H1 (cell line): Measurements from ENCODE around the gene MX1. TPM values are rescaled to one million over a fixed set of nuclear protein-coding genes. Genes with fewer than 3 reads are reported as not detected.

ENCODE experiments used
- CTCF ChIA-PET: fragments of 300-600 bp; sonication (Branson Sonifier 250); formaldehyde crosslinking; loops from one replicate; lab custom pipeline; 2021; ENCODE audit not compliant: partially characterized antibody; lab: Charles Lee
- POLR2A ChIA-PET: fragments of 300-600 bp; sonication (Branson Sonifier 250); formaldehyde crosslinking; loops from one replicate; lab custom pipeline; 2021; ENCODE audit warnings: inconsistent platforms; ENCODE audit not compliant: partially characterized antibody; lab: Charles Lee
- DNase-seq, 2 experiments: peaks; one replicate each; pipeline versions ENCODE4 v3.0.0 to v3.0.0-alpha.2; 2010 to 2022; ENCODE audit warnings: low spot score in 2 of 2, low read depth in 1 of 2, mixed read lengths in 1 of 2
- FAIRE-seq: peaks from 2 replicates; lab custom pipeline; 2011; peaks lifted over from hg19 to GRCh38; lab: Jason Lieb, UNC
- H2AFZ ChIP-seq: 2 replicates; pipeline ENCODE4 v1.8.1; 2012; ENCODE audit warnings: low read length, inconsistent platforms
- H2AK5ac ChIP-seq: 2 replicates; pipeline ENCODE4 v1.6.1; 2013; ENCODE audit warnings: low read depth, low read length
- H2BK120ac ChIP-seq: replicated peaks from 2 replicates; pipeline ENCODE3; 2013; ENCODE audit warnings: low read depth, low read length, inconsistent platforms
- H2BK12ac ChIP-seq: 2 replicates; pipeline ENCODE4 v1.6.1; 2013; ENCODE audit warnings: low read depth, low read length
- H2BK15ac ChIP-seq: 2 replicates; pipeline ENCODE4 v1.6.1; 2013; ENCODE audit warnings: low read length
- H2BK20ac ChIP-seq: 2 replicates; pipeline ENCODE4 v1.6.1; 2013; ENCODE audit warnings: low read length
- H2BK5ac ChIP-seq: 2 replicates; pipeline ENCODE4 v1.6.1; 2013; ENCODE audit warnings: low read depth, low read length
- H3K14ac ChIP-seq: 2 replicates; pipeline ENCODE4 v1.6.1; 2013; ENCODE audit warnings: inconsistent platforms; ENCODE audit not compliant: insufficient read length
- H3K18ac ChIP-seq: 2 replicates; pipeline ENCODE4 v1.6.1; 2013; ENCODE audit warnings: low read length; ENCODE audit errors: extremely low read depth
- H3K23ac ChIP-seq: 2 replicates; pipeline ENCODE4 v1.6.1; 2013; ENCODE audit warnings: inconsistent platforms; ENCODE audit not compliant: insufficient read length
- H3K23me2 ChIP-seq: 2 replicates; pipeline ENCODE4 v1.6.1; 2013; ENCODE audit warnings: low read depth, low read length
- H3K27ac ChIP-seq: 2 replicates; pipeline ENCODE4 v1.6.1; 2011; ENCODE audit warnings: low read depth, low read length, inconsistent platforms
- H3K27me3 ChIP-seq, 4 experiments: replicated peaks in 1 of 4; 1 replicate in 1 of 4; 2 replicates in 3 of 4; pipeline versions ENCODE4 v1.6.1 to v1.8.1; 2011 to 2013; ENCODE audit warnings: low read length in 3 of 4, mild to moderate bottlenecking in 3 of 4, inconsistent platforms in 2 of 4, mixed read lengths in 2 of 4, moderate library complexity in 1 of 4; ENCODE audit not compliant: control insufficient read depth in 3 of 4, insufficient read depth in 3 of 4; ENCODE audit errors: extremely low read depth in 1 of 4
- H3K36me3 ChIP-seq, 4 experiments: 2 replicates each; pipeline versions ENCODE4 v1.6.1 to v1.8.1; 2011 to 2013; ENCODE audit warnings: mild to moderate bottlenecking in 4 of 4, low read length in 3 of 4, moderate library complexity in 2 of 4, control low read depth in 1 of 4, inconsistent platforms in 1 of 4; ENCODE audit not compliant: insufficient read depth in 4 of 4, control insufficient read depth in 2 of 4
- H3K4ac ChIP-seq: replicated peaks from 2 replicates; pipeline ENCODE3; 2013; ENCODE audit warnings: low read length, low read depth, mixed read lengths, inconsistent platforms; ENCODE audit not compliant: insufficient read length
- H3K4me1 ChIP-seq, 4 experiments: replicated peaks in 1 of 4; 1 replicate in 1 of 4; 2 replicates in 3 of 4; pipeline versions ENCODE4 v1.6.1 to v1.8.1; 2011 to 2013; ENCODE audit warnings: low read length in 3 of 4, inconsistent platforms in 2 of 4, mixed read lengths in 1 of 4; ENCODE audit not compliant: insufficient read depth in 4 of 4, control insufficient read depth in 3 of 4
- H3K4me2 ChIP-seq, 2 experiments: 2 replicates each; pipeline versions ENCODE4 v1.6.1 to v1.8.1; 2011 to 2013; ENCODE audit warnings: low read depth in 2 of 2, low read length in 2 of 2, control low read depth in 1 of 2, inconsistent platforms in 1 of 2, mild to moderate bottlenecking in 1 of 2; ENCODE audit not compliant: insufficient read depth in 1 of 2
- H3K4me3 ChIP-seq, 4 experiments: fragments of 200-600, 300-600 bp in 1 of 4; sonication (generic), shearing (Covaris generic), sonication (Bioruptor Twin) in 1 of 4; 2 replicates each; pipeline versions ENCODE4 v1.5.1 to v1.8.1; 2011 to 2016; ENCODE audit warnings: low read length in 4 of 4, low read depth in 3 of 4, control low read depth in 2 of 4, inconsistent platforms in 2 of 4, mild to moderate bottlenecking in 2 of 4, mixed read lengths in 1 of 4, moderate library complexity in 1 of 4; ENCODE audit not compliant: insufficient read depth in 2 of 4; ENCODE audit errors: extremely low read depth in 1 of 4
- H3K56ac ChIP-seq: replicated peaks from 2 replicates; pipeline ENCODE3; 2013; ENCODE audit warnings: low read depth, mild to moderate bottlenecking, mixed read lengths, low read length, inconsistent platforms; ENCODE audit not compliant: insufficient read length
- H3K79me1 ChIP-seq: 2 replicates; pipeline ENCODE4 v1.6.1; 2013; ENCODE audit warnings: low read depth, low read length, control low read depth
- H3K79me2 ChIP-seq, 2 experiments: 2 replicates each; pipeline versions ENCODE4 v1.6.1 to v1.8.1; 2012 to 2013; ENCODE audit warnings: low read length in 2 of 2, mild to moderate bottlenecking in 2 of 2, inconsistent platforms in 1 of 2; ENCODE audit not compliant: insufficient read depth in 2 of 2, control insufficient read depth in 1 of 2
- H3K9ac ChIP-seq, 4 experiments: replicated peaks in 1 of 4; 1 replicate in 1 of 4; 2 replicates in 3 of 4; pipeline versions ENCODE4 v1.6.1 to v1.8.1; 2011 to 2013; ENCODE audit warnings: low read depth in 3 of 4, low read length in 3 of 4, control low read depth in 2 of 4, mild to moderate bottlenecking in 2 of 4, moderate library complexity in 2 of 4, inconsistent platforms in 1 of 4; ENCODE audit errors: extremely low read depth in 1 of 4
- H3K9me3 ChIP-seq, 2 experiments: 2 replicates each; pipeline versions ENCODE4 v1.6.1 to v1.8.1; 2012 to 2013; ENCODE audit warnings: mild to moderate bottlenecking in 2 of 2, moderate library complexity in 2 of 2, control low read depth in 1 of 2, inconsistent platforms in 1 of 2, low read depth in 1 of 2, low read length in 1 of 2, mixed read lengths in 1 of 2; ENCODE audit not compliant: insufficient read depth in 2 of 2
- H4K20me1 ChIP-seq, 2 experiments: replicated peaks in 1 of 2; 2 replicates each; pipeline versions ENCODE3 to v1.8.1; 2011 to 2013; ENCODE audit warnings: inconsistent platforms in 2 of 2, low read length in 2 of 2, mild to moderate bottlenecking in 1 of 2; ENCODE audit not compliant: insufficient read depth in 2 of 2, control insufficient read depth in 1 of 2
- H4K5ac ChIP-seq: 2 replicates; pipeline ENCODE4 v1.6.1; 2013; ENCODE audit warnings: low read length, low read depth, mixed read lengths, inconsistent platforms; ENCODE audit not compliant: insufficient read length
- H4K8ac ChIP-seq: 2 replicates; pipeline ENCODE4 v1.8.0; 2013; ENCODE audit warnings: mild to moderate bottlenecking, moderate library complexity, low read length, inconsistent platforms; ENCODE audit not compliant: insufficient read depth; ENCODE audit errors: extremely low read depth
- H4K91ac ChIP-seq: replicated peaks from 2 replicates; pipeline ENCODE3; 2013; ENCODE audit warnings: low read length, mixed read lengths, inconsistent platforms; ENCODE audit not compliant: insufficient read length
- BCL11A ChIP-seq, 2 experiments: IDR thresholded peaks; one replicate each; pipeline ENCODE4 v1.6.1; 2011; ENCODE audit warnings: low read depth in 2 of 2, low read length in 2 of 2, mild to moderate bottlenecking in 2 of 2
- MAFK ChIP-seq: IDR thresholded peaks from 2 replicates; pipeline ENCODE4 v1.6.1; 2012; ENCODE audit warnings: low read depth, mild to moderate bottlenecking, improper control_type of control experiment, low read length
- PHF8 ChIP-seq: fragments of 200-600 bp; sonication (generic); conservative IDR thresholded peaks from 2 replicates; pipeline ENCODE4 v1.7.1; 2012; ENCODE audit warnings: low read depth, mild to moderate bottlenecking, inconsistent platforms, low read length, moderate library complexity
- SIRT6 ChIP-seq: IDR thresholded peaks from one replicate; pipeline ENCODE4 v1.7.1; 2012; ENCODE audit warnings: low read length, inconsistent platforms
- TAF7 ChIP-seq: optimal IDR thresholded peaks from 2 replicates; pipeline ENCODE3; 2011; ENCODE audit warnings: low read depth, mild to moderate bottlenecking, inconsistent platforms, low read length, moderate library complexity, borderline replicate concordance
- TCF12 ChIP-seq: IDR thresholded peaks from 2 replicates; pipeline ENCODE4 v1.6.1; 2011; ENCODE audit warnings: low read depth, mild to moderate bottlenecking, low read length
- YY1 ChIP-seq: IDR thresholded peaks from 2 replicates; pipeline ENCODE4 v1.6.1; 2011; ENCODE audit warnings: low read depth, mild to moderate bottlenecking, low read length
- WGBS, 2 experiments: shearing (Covaris generic) in 1 of 2; methylation state at CpG; one replicate each; pipeline versions ENCODE4 v1.1.6 to v1.1.7; 2013 to 2015; ENCODE audit warnings: low lambda C conversion rate in 2 of 2, mixed read lengths in 2 of 2, inconsistent platforms in 1 of 2, low coverage in 1 of 2, missing lambda C conversion rate in 1 of 2; ENCODE audit not compliant: insufficient replicate concordance in 2 of 2, insufficient coverage in 1 of 2, insufficient read length in 1 of 2; ENCODE audit errors: extremely low coverage in 1 of 2, missing lambda C conversion rate in 1 of 2; 5-methylcytosine and 5-hydroxymethylcytosine counted together
- polyA plus RNA-seq, 7 experiments: library from polyadenylated mRNA; depleted of rRNA in 3 of 7; stranded (reverse) in 5 of 7; unstranded in 2 of 7; fragments of >200 nt in 5 of 7; fragments of 200-250 nt in 2 of 7; gene quantifications; 1 replicate in 5 of 7; 2 replicates in 1 of 7; 4 replicates in 1 of 7; pipeline versions ENCODE4 v1.2.1 to v1.2.3, GENCODE V29; 2011 to 2013; ENCODE audit warnings: missing spikeins in 2 of 7, mixed read lengths in 2 of 7
- total RNA-seq: library from RNA; stranded (reverse); fragmentation: NEBNext Ultra II Directional; extraction: Animal tissue kit (Norgen Biotek cat#: 25700); gene quantifications from 2 replicates; pipeline ENCODE4 v1.2.1, GENCODE V29; 2021

MX1 gene
- total and polyA plus RNA-seq, 2 of the 8 experiments (the other 6 are each of a cell fraction or from before 2014, with no cell fraction given) = 3.8 to 5.7 TPM

GRCh38 chr21:41453198-41453597, 27.2 kb downstream of the MX1 start:
- POLR2A ChIA-PET = interaction anchor here (0.9 kb wide), 1 partner anchor 16 kb away, joined by 3 read pairs; no protein-coding TSS in a partner anchor

More at GRCh38 chr21:41453198-41453597, 27.2 kb downstream of the MX1 start:
- Histone ChIP-seq H3K79me1 (no peaks in the 10 kb centered on the region), H3K27ac (no peak overlapping the region), H4K91ac (no peak overlapping the region), H3K79me2 (no peaks in the 10 kb centered on the region), H4K8ac (no peak overlapping the region), H2BK120ac (no peak overlapping the region), H2BK15ac (no peak overlapping the region), H3K27me3 (no peaks in the 10 kb centered on the region), H4K20me1 (no peaks in the 10 kb centered on the region), H3K4me1 (peaks cover 0 to 10% (median 0%) of the 10 kb centered on the region in 4 experiments; a peak in 3 of 7 replicates), H3K9ac (no peak overlapping the region), H3K4me2 (no peak overlapping the region), H2AK5ac (no peak overlapping the region), H3K23ac (no peak overlapping the region), H2AFZ (no peak overlapping the region), H3K36me3 (no peaks in the 10 kb centered on the region), H3K4ac (no peak overlapping the region), H3K9me3 (peaks cover 0 to 3% of the 10 kb centered on the region in 2 experiments; a peak in 1 of 4 replicates), H2BK5ac (no peak overlapping the region), H3K18ac (no peak overlapping the region), H3K56ac (no peak overlapping the region), H2BK12ac (no peak overlapping the region), H4K5ac (no peak overlapping the region), H3K23me2 (no peaks in the 10 kb centered on the region), H3K14ac (no peak overlapping the region), H2BK20ac (no peak overlapping the region), H3K4me3 (no peak overlapping the region)
- CTCF ChIA-PET = no interaction called here
- WGBS, 2 experiments = 97% methylated on average over 3 of the region's 3 CpGs; no CpG with 5 or more reads in 1 of the 2 experiments
- DNase-seq (no peak), FAIRE-seq (no peak)
- TF ChIP-seq MAFK = no peak
- no peak for TF ChIP-seq PHF8
- no peak for TF ChIP-seq BCL11A (IDR thresholded peaks at IDR 0.05; ENCODE audit: low read depth in 2 of 2, low read length in 2 of 2)
- TF ChIP-seq YY1 = no peak
- TF ChIP-seq TAF7 = no peak
- TF ChIP-seq SIRT6 = no peak
- no peak for TF ChIP-seq TCF12
